IMR-90 (cell line): ENCODE data around the gene PDE6A. TPM values are rescaled to one million over a fixed set of nuclear protein-coding genes. Genes with fewer than 3 reads are reported as not detected.

Experiments
- ATAC-seq: fragments of 200-7000 bp; cut with Tn5 transposase; 2 replicates; pipeline ENCODE4 v1.9.1; 2020; ENCODE audit warnings: low read depth, mild to moderate bottlenecking, moderate library complexity
- BruUV-seq: library from RNA; stranded (reverse); fragments of 400-500 nt; replicated peaks from 2 replicates; lab custom pipeline; 2021; lab: Mats Ljungman, UMichigan
- CTCF ChIA-PET: fragments of 300-600 bp; formaldehyde crosslinking; extraction: SDS; loops from one replicate; lab custom pipeline; 2021; ENCODE audit warnings: antibody characterized with exemption; lab: Yijun Ruan, JAX
- POLR2A ChIA-PET: fragments of 300-600 bp; sonication (Branson Sonifier 250); formaldehyde crosslinking; loops from one replicate; lab custom pipeline; 2022; ENCODE audit warnings: antibody characterized with exemption; ENCODE audit not compliant: unreplicated experiment; lab: Charles Lee
- DNase-seq: peaks from one replicate; pipeline ENCODE4 v3.0.0; 2013
- H2AFZ ChIP-seq: replicated peaks from 2 replicates; pipeline ENCODE3; 2013; ENCODE audit warnings: low read length, mild to moderate bottlenecking; ENCODE audit not compliant: poor library complexity
- H2AK5ac ChIP-seq: 2 replicates; pipeline ENCODE4 v1.6.1; 2013; ENCODE audit warnings: low read depth, low read length, inconsistent platforms
- H2AK9ac ChIP-seq: replicated peaks from 2 replicates; pipeline ENCODE3; 2013; ENCODE audit warnings: mild to moderate bottlenecking, low read depth, low read length, moderate library complexity; ENCODE audit not compliant: poor library complexity
- H2BK120ac ChIP-seq: 2 replicates; pipeline ENCODE4 v1.6.1; 2013; ENCODE audit warnings: low read depth, low read length, inconsistent platforms
- H2BK15ac ChIP-seq: 3 replicates; pipeline ENCODE4 v1.6.1; 2013; ENCODE audit warnings: low read depth, low read length, inconsistent platforms
- H2BK20ac ChIP-seq: 2 replicates; pipeline ENCODE4 v1.6.1; 2013; ENCODE audit warnings: low read depth, mild to moderate bottlenecking, inconsistent platforms, low read length, moderate library complexity
- H2BK5ac ChIP-seq: 2 replicates; pipeline ENCODE4 v1.6.1; 2013; ENCODE audit warnings: mild to moderate bottlenecking, low read depth, low read length, inconsistent platforms; ENCODE audit not compliant: poor library complexity, severe bottlenecking
- H3K14ac ChIP-seq: replicated peaks from 2 replicates; pipeline ENCODE4 v1.6.1; 2013; ENCODE audit warnings: low read depth, low read length, inconsistent platforms
- H3K18ac ChIP-seq: 2 replicates; pipeline ENCODE4 v1.6.1; 2013; ENCODE audit warnings: low read depth, low read length, control low read depth
- H3K23ac ChIP-seq: 2 replicates; pipeline ENCODE4 v1.6.1; 2013; ENCODE audit warnings: low read depth, low read length, inconsistent platforms
- H3K27ac ChIP-seq: 2 replicates; pipeline ENCODE4 v1.5.1; 2013; ENCODE audit warnings: mild to moderate bottlenecking, control low read depth, low read length; ENCODE audit not compliant: insufficient read depth
- H3K27me3 ChIP-seq: 2 replicates; pipeline ENCODE4 v1.6.1; 2013; ENCODE audit warnings: low read length; ENCODE audit not compliant: control insufficient read depth, insufficient read depth
- H3K36me3 ChIP-seq: 2 replicates; pipeline ENCODE4 v1.6.1; 2013; ENCODE audit warnings: low read length, mixed read lengths; ENCODE audit not compliant: control insufficient read depth, insufficient read depth
- H3K4ac ChIP-seq: 2 replicates; pipeline ENCODE4 v1.6.1; 2013; ENCODE audit warnings: low read depth, low read length, inconsistent platforms
- H3K4me1 ChIP-seq: 2 replicates; pipeline ENCODE4 v1.6.1; 2013; ENCODE audit warnings: low read length, mixed read lengths; ENCODE audit not compliant: control insufficient read depth, insufficient read depth
- H3K4me2 ChIP-seq: 2 replicates; pipeline ENCODE4 v1.6.1; 2013; ENCODE audit warnings: low read depth, mild to moderate bottlenecking, control low read depth, low read length, moderate library complexity
- H3K4me3 ChIP-seq: 2 replicates; pipeline ENCODE4 v1.5.1; 2013; ENCODE audit warnings: low read depth, mild to moderate bottlenecking, control low read depth, low read length, moderate library complexity; ENCODE audit not compliant: insufficient read depth
- H3K56ac ChIP-seq: 2 replicates; pipeline ENCODE4 v1.6.1; 2013; ENCODE audit warnings: low read length, inconsistent platforms; ENCODE audit not compliant: insufficient read depth; ENCODE audit errors: extremely low read depth
- H3K79me1 ChIP-seq, 2 experiments: 2 replicates each; pipeline ENCODE4 v1.6.1; 2013; ENCODE audit warnings: low read length in 2 of 2, inconsistent platforms in 1 of 2, low read depth in 1 of 2
- H3K9ac ChIP-seq: 2 replicates; pipeline ENCODE4 v1.6.1; 2013; ENCODE audit warnings: low read depth, low read length, control low read depth
- H3K9me1 ChIP-seq: 2 replicates; pipeline ENCODE4 v1.6.1; 2013; ENCODE audit warnings: low read length, inconsistent platforms; ENCODE audit not compliant: insufficient read depth
- H3K9me3 ChIP-seq: 2 replicates; pipeline ENCODE4 v1.6.1; 2013; ENCODE audit warnings: low read length; ENCODE audit not compliant: control insufficient read depth, insufficient read depth
- H4K20me1 ChIP-seq: 2 replicates; pipeline ENCODE4 v1.6.1; 2013; ENCODE audit warnings: low read length, inconsistent platforms; ENCODE audit not compliant: insufficient read depth
- H4K5ac ChIP-seq: 2 replicates; pipeline ENCODE4 v1.6.1; 2013; ENCODE audit warnings: mild to moderate bottlenecking, low read depth, low read length, control low read depth
- H4K8ac ChIP-seq, 2 experiments: 2 replicates each; pipeline ENCODE4 v1.6.1; 2013; ENCODE audit warnings: low read depth in 2 of 2, low read length in 2 of 2, control low read depth in 1 of 2, inconsistent platforms in 1 of 2
- H4K91ac ChIP-seq: 2 replicates; pipeline ENCODE4 v1.6.1; 2013; ENCODE audit warnings: low read depth, low read length, inconsistent platforms; ENCODE audit not compliant: insufficient read depth
- BHLHE40 ChIP-seq: fragments of 150-350 bp; IDR thresholded peaks from 2 replicates; pipeline ENCODE4 v1.6.1; 2016; ENCODE audit warnings: mild to moderate bottlenecking, low read depth, low read length
- CEBPB ChIP-seq: IDR thresholded peaks from 2 replicates; pipeline ENCODE4 v1.6.1; 2012; ENCODE audit warnings: low read depth, low read length, improper control_type of control experiment
- CHD1 ChIP-seq: IDR thresholded peaks from 2 replicates; pipeline ENCODE4 v1.6.1; 2012; ENCODE audit warnings: low read depth, low read length, improper control_type of control experiment
- CTCF ChIP-seq: conservative IDR thresholded peaks from 2 replicates; pipeline ENCODE4 v1.5.1; 2012; ENCODE audit warnings: mild to moderate bottlenecking, low read depth, low read length, improper control_type of control experiment
- ELK1 ChIP-seq: fragments of 150-350 bp; IDR thresholded peaks from 2 replicates; pipeline ENCODE4 v1.6.1; 2016; ENCODE audit warnings: low read depth, mild to moderate bottlenecking, low read length, moderate library complexity, borderline replicate concordance
- FOS ChIP-seq: fragments of 150-350 bp; IDR thresholded peaks from 2 replicates; pipeline ENCODE4 v1.6.1; 2016; ENCODE audit warnings: low read depth, low read length
- MAFK ChIP-seq: IDR thresholded peaks from 2 replicates; pipeline ENCODE4 v1.6.1; 2012; ENCODE audit warnings: low read depth, low read length, improper control_type of control experiment
- MAZ ChIP-seq: IDR thresholded peaks from 2 replicates; pipeline ENCODE4 v1.6.1; 2012; ENCODE audit warnings: low read depth, mild to moderate bottlenecking, low read length, improper control_type of control experiment, moderate library complexity, borderline replicate concordance
- MXI1 ChIP-seq: IDR thresholded peaks from 2 replicates; pipeline ENCODE4 v1.6.1; 2012; ENCODE audit warnings: low read depth, mild to moderate bottlenecking, low read length, moderate library complexity, borderline replicate concordance
- NFE2L2 ChIP-seq: fragments of 150-350 bp; IDR thresholded peaks from 2 replicates; pipeline ENCODE4 v1.6.1; 2016; ENCODE audit warnings: low read depth, mild to moderate bottlenecking, low read length
- POLR2A ChIP-seq: IDR thresholded peaks from 2 replicates; pipeline ENCODE4 v1.6.1; 2012; ENCODE audit warnings: mild to moderate bottlenecking, low read depth, low read length
- RAD21 ChIP-seq: IDR thresholded peaks from 2 replicates; pipeline ENCODE4 v1.6.1; 2012; ENCODE audit warnings: low read length, improper control_type of control experiment
- RCOR1 ChIP-seq: IDR thresholded peaks from 2 replicates; pipeline ENCODE4 v1.6.1; 2012; ENCODE audit warnings: mild to moderate bottlenecking, low read length, improper control_type of control experiment; ENCODE audit not compliant: insufficient replicate concordance
- RFX5 ChIP-seq: IDR thresholded peaks from 2 replicates; pipeline ENCODE4 v1.8.0; 2012; ENCODE audit warnings: low read depth, mild to moderate bottlenecking, low read length, moderate library complexity
- SMC3 ChIP-seq: fragments of 150-350 bp; IDR thresholded peaks from 2 replicates; pipeline ENCODE4 v1.6.1; 2016; ENCODE audit warnings: low read depth, mild to moderate bottlenecking, antibody characterized with exemption, low read length, moderate library complexity
- USF2 ChIP-seq: fragments of 150-350 bp; IDR thresholded peaks from 2 replicates; pipeline ENCODE4 v1.6.1; 2017; ENCODE audit warnings: mild to moderate bottlenecking, antibody characterized with exemption, low read length, low read depth
- WGBS, 2 experiments: methylation state at CpG; one replicate each; pipeline versions ENCODE4 v1.1.5 to v1.1.7; 2013; ENCODE audit warnings: missing lambda C conversion rate in 2 of 2; ENCODE audit not compliant: insufficient read length in 1 of 2; ENCODE audit errors: extremely low coverage in 2 of 2; 5-methylcytosine and 5-hydroxymethylcytosine counted together
- dilution Hi-C: fragments of 300-500 bp; cut with HindIII; formaldehyde crosslinking; loops from one replicate; pipeline ENCODE4 v1.14.3; 2018; ENCODE audit warnings: low sequenced_read_pairs; ENCODE audit not compliant: unreplicated experiment
- in situ Hi-C: fragments of 300-500 bp; cut with MboI; formaldehyde crosslinking; loops from 3 replicates; pipeline ENCODE4 v1.14.3; 2019; ENCODE audit warnings: low sequenced_read_pairs, inconsistent platforms, mixed read lengths
- intact Hi-C: fragments of 100-400 bp; cut with micrococcal nuclease; formaldehyde crosslinking; loops from 2 replicates; pipeline ENCODE4 v1.10.0; 2022
- polyA plus RNA-seq, 3 experiments: library from polyadenylated mRNA; depleted of rRNA; stranded (reverse); fragments of >200 nt; gene quantifications; 2 replicates each; pipeline ENCODE4 v1.2.3, GENCODE V29; 2012; ENCODE audit warnings: low replicate concordance in 1 of 3
- total RNA-seq: library from RNA; depleted of rRNA; stranded (reverse); fragments of >200 nt; gene quantifications from 2 replicates; pipeline ENCODE4 v1.2.3, GENCODE V29; 2012

PDE6A gene
- total and polyA plus RNA-seq, 2 of the 4 experiments (the other 2 are of a cell fraction), result not detected

GRCh38 chr5:149901511-149901910, 43.1 kb downstream of the PDE6A start:
- Histone ChIP-seq H2AK9ac (no peak overlapping the region), H3K4ac (no peak overlapping the region), H2AFZ (no peak overlapping the region), H3K4me1 (no peaks in the 10 kb centered on the region), H2BK20ac (no peak overlapping the region), H3K14ac (no peak overlapping the region), H3K36me3 (no peaks in the 10 kb centered on the region), H4K8ac (no peak overlapping the region), H3K23ac (no peak overlapping the region), H3K79me1 (no peaks in the 10 kb centered on the region), H4K91ac (no peak overlapping the region), H3K27ac (no peak overlapping the region), H4K5ac (no peak overlapping the region), H2BK15ac (no peak overlapping the region), H3K18ac (no peak overlapping the region), H3K9ac (no peak overlapping the region), H3K9me3 (no peaks in the 10 kb centered on the region), H3K4me3 (no peak overlapping the region), H3K27me3 (peaks cover 32% of the 10 kb centered on the region), H2AK5ac (no peak overlapping the region), H3K56ac (no peak overlapping the region), H2BK120ac (no peak overlapping the region), H3K4me2 (no peak overlapping the region), H4K20me1 (no peaks in the 10 kb centered on the region), H2BK5ac (no peak overlapping the region), H3K9me1 (no peaks in the 10 kb centered on the region)
- no CpG with 5 or more reads among the region's 2 CpGs for WGBS, 2 experiments
- dilution Hi-C loops, result no loop called here
- TF ChIP-seq RFX5 (no peak), FOS (no peak), CTCF (no peak), CEBPB (no peak), MAZ (no peak), RAD21 (no peak), SMC3 (no peak), POLR2A (no peak), USF2 (no peak), BHLHE40 (no peak), NFE2L2 (no peak), MXI1 (no peak), ELK1 (no peak), MAFK (no peak), RCOR1 (no peak), CHD1 (no peak)
- POLR2A ChIA-PET, result no interaction called here
- ATAC-seq, result no peak
- BruUV-seq, result no TSS peak
- intact Hi-C loops, result no loop called here
- in situ Hi-C loops, result no loop called here
- CTCF ChIA-PET, result interaction anchor here (0.7 kb wide), 2 partner anchors 11 to 44 kb away, joined by 3 to 4 read pairs; no protein-coding TSS in a partner anchor
- DNase-seq, result no peak
